ENCODE measurements around the gene PRR5.

DNA sequence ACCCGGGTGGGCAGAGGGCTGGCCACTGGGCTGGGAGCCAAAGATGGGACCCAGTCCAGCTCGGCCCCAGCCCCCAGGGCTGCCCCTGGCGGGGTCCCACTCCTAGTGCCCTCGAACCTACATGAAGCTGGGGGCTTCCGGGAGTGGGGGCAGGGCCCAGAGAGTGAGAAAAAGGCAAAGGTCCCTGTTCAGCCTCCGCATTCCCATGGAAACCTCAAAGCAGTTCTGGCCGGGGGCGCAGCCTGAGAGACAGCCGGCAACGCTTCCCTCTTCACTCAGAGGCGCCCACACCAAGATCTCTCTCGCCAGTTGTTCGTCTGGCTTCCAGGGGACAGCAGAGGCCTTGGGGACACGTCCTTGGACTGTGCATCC lies 28.0 kb downstream of the PRR5 start:
- no peak for TF ChIP-seq TAF1 (IDR thresholded peaks at IDR 0.05; ENCODE audit: low read depth, low read length)
- TF ChIP-seq POLR2A (IDR thresholded peaks at IDR 0.05; ENCODE audit: low read depth, low read length), result no peak
- TF ChIP-seq SPI1 (IDR thresholded peaks at IDR 0.05; ENCODE audit: low read depth, low read length), result no peak
- TF ChIP-seq POLR2AphosphoS5 (IDR thresholded peaks at IDR 0.05; ENCODE audit: low read depth, low read length), result no peak
- TF ChIP-seq PAX5 (IDR thresholded peaks at IDR 0.05; ENCODE audit: insufficient read depth, low read length, severe bottlenecking), result no peak
- TF ChIP-seq POU2F2 (IDR thresholded peaks at IDR 0.05; ENCODE audit: low read depth, low read length), result no peak

Data from GM12891 (cell line).